GM18511 (cell line): ENCODE measurements around the gene TENM4.
"Not testable (repeated sequence)": the region's sequence is repeated elsewhere in the genome, so short reads cannot be mapped to it uniquely, and the experiment has no call there.

Experiments
- ATAC-seq: cut with Tn5 transposase; IDR thresholded peaks from one replicate; pipeline ENCODE4 v1.9.1; 2021; ENCODE audit warnings: mild to moderate bottlenecking, moderate library complexity; ENCODE audit not compliant: unreplicated experiment

TENM4 gene

GRCh38 chr11:79191716-79192115 lies 249.1 kb downstream of the TENM4 start:
- ATAC-seq, result not testable (repeated sequence)

- ATAC-seq, result not testable (repeated sequence)
Measured at GRCh38 chr11:79190553-79190952, 250.3 kb downstream of the TENM4 start.

DNA sequence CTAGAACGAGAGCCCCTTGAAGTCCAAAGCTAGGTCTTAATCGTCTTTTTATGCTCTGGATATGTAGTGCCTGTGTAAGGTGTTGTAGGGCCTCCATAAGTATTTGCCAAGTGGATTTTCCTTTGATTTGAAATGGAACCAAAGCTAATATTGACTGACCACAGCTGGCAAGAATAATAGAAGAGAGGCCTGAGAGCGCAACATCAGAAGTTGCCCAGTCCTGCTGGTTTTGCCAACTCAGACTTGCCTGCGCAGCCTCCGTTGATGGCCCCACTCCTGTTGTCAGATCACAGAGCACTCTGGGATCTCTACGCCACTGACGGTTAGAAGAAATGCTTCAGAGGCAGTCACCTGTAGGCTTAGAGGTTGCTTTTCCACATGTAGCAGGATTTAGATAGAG lies 251.2 kb downstream of the TENM4 start:
- no peak for ATAC-seq

DNA sequence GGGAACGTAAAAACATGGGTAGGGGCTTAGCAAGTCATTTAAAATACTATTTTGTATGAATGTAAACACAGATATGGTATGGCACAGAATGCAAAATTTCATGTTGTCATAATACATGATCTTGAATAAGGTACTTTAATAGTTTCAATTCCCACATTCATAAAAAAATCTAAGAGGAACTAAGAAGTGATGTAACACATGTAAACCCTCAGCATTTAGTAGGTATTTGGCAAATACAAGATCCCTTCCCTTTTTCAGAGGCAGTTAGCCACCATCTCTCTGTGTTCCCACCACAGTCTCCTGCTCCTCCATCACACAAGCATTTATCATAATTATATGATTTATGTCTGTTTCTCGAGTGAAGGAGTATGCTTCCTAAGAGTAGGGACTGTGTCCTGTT lies 251.8 kb downstream of the TENM4 start:
- ATAC-seq, result no peak

DNA sequence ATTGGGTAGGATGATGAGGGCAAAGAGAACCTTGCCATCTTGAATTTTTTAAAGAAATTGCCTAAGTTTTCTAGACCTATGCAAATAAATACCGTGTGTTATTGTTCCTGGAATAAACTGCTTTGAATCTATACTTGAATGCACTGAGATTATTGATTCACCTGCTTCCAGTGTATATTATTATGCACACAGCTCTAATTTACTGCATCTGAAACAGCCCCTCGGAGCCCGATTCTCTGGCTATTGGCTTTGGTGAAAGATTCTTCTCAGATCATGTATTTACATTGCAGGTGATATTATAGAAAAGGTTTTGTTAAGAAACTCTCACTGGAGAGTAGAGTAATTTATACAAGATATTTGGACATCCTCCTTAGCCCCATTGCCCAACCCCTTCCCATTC lies 254.2 kb downstream of the TENM4 start:
- no peak for ATAC-seq

DNA sequence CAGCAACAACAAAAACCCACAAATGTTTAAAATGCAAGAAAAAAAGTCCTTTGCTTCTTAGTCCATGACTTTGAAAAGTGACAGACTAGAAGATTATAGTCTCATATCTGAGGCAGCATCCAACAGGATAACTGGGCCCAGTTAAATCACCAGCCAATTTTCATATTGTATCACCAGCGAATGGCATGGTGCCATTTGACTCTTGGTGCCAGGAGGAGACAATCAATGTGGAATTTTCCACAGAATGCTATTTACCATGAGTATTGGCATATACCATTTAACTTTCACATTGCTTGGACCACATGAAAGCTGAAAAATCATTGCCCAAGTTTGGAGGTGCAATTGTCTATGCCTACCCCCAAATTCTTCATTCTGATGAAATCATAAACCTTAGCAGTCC lies 255.5 kb downstream of the TENM4 start:
- ATAC-seq, result no peak

DNA sequence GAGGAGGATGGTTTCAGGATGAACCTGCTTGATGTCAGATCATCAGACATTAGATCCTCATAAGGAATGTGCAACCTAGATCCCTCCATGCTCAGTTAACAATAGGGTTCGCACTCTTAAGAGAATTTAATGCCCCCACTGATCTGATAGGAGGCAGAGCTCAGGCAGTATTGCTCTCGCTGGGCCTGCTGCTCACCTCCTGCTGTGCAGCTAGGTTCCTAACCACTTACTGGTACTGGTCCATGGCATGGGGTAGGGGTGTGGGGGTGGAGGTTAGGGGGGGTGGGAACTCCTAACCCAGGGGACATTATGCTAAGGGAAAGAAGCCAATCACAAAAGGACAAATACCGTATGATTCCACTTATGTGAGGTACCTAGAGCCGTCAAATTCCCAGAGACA lies 256.5 kb downstream of the TENM4 start:
- no peak for ATAC-seq

DNA sequence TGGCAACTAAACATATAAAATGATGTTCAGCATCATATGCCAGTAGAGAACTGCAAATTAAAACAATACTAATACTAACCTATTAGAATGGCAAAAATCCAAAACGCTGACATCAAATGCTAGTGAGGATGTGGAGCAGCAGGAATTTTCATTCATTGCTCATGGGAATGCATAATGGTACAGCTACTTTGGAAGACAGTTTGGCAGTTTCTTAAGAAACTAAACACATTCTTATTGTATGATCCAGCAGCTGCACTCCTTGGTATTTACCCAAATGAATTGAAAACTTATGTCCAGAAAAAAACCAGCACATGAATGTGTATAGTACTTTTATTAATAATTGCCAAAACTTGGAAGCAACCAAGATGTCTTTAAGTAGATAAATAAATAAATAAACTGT lies 258.0 kb downstream of the TENM4 start:
- no peak for ATAC-seq

DNA sequence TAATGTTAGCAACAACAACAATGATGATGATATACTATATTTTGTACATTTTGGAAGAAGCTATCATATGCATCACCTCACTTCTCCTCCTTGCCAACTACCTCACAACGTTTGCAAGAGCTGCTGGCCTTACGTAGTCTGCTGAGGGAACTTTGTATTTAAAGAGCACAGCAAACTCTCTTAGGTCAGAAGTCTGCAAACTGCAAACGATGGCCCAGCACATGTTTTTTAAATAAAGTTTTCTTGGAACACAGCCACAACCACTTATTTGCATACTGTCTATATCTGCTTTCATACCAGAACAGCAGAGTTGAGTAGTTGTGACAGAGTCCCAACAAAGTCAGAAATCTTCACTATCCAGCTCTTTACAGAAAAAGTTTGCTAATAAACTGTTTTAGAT lies 261.7 kb downstream of the TENM4 start:
- ATAC-seq, result no peak

DNA sequence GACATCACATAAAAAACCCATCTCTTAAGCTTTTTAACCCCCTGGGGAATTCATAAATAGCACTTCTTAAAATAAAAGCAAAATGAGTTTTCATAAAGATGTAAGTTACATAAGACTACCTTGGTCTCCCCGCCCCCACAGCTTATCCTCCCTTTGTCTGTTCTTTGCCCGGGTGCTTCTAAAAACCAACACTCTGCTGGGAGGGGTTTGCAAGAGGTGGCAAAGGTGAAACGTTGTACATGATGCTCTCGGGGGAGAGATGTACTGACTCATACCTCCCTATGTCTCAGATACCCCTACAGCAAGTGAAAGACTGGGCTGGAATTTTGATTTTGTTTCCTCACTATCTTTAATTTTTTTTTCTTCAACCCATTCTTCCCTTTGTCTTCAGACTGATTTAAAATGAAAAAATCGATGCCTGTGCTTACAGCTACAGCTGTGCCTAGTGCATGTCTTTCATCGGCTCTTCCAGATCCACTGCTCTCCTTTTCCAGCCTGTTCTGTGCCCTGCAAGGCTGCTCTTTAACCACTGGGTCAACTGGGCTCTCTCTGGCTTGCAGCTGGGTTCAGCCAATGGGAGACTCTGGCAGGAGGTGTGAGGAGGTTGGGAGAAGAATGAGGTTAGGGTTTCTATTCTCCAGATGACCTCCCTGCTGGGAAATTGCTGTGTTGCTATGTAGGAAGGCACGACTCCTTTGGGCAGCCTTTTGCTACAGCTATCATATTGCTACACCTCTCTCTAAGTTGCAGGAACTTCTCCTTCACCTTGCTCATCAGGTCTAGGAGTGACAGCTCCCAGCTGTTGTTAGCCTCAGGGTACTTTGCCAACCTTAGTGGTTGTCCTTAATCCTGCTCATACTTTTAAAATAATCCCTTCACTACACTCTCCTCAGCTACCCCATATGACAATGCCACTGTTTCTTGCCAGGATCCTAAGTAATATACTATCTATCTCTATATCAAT lies 266.5 kb downstream of the TENM4 start:
- ATAC-seq, result no peak

DNA sequence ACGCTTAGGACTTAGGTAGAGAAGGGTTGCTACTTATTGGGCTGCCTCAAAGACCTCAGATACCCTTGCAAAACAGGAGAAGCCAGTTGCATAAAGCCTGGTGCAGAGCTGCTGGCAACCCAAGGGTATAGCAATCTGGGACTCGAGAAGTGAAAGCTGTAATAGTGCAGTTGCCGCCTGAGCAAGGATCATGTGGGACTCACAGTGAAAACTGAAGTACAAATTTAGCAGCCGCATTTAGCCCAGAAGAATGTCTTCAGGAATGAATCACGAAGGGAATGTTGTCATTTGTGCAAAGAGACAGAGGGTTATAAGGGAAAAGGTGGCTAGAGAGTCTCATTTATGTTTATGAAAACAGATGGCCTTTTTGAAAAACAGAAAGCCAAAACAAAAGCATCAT lies 267.2 kb downstream of the TENM4 start:
- no peak for ATAC-seq

GRCh38 chr11:79170321-79170720 lies 270.5 kb downstream of the TENM4 start:
- no peak for ATAC-seq

GRCh38 chr11:79168530-79169110 lies 272.2 kb downstream of the TENM4 start:
- ATAC-seq, result no peak

DNA sequence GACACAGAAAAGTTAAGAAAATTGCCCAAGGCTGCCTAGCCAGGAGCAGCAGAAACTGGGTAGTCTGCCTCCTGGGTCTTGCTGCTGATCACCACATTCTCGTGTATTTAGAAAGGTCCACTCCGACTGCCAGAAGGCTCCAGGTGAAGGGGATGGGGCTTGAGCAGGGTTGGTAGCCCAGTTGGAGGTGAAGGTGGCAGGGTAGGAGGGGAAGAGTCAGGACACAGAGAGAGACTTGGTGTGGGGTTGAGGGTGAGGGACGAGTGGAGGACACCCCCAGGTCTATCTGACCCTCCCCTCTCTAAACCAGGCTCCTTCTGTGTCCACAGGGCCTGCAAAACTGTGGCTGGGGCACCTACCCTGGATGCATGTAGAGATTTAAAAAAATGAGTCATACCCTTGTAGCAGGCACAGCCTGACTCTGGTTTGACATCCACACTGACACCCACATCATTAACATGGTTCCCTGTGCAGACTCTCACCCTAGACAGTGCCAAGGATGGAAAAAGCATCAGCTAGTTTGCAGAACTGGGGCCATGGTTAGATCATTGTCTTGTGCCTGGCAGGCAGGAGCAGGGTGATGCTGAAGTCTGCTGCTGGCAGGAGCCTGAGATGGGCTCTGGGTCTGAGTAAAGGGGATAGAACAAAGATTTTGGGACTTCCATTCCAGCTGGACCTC lies 273.2 kb downstream of the TENM4 start:
- ATAC-seq, result no peak

GRCh38 chr11:79165908-79166307 lies 274.9 kb downstream of the TENM4 start:
- no peak for ATAC-seq

DNA sequence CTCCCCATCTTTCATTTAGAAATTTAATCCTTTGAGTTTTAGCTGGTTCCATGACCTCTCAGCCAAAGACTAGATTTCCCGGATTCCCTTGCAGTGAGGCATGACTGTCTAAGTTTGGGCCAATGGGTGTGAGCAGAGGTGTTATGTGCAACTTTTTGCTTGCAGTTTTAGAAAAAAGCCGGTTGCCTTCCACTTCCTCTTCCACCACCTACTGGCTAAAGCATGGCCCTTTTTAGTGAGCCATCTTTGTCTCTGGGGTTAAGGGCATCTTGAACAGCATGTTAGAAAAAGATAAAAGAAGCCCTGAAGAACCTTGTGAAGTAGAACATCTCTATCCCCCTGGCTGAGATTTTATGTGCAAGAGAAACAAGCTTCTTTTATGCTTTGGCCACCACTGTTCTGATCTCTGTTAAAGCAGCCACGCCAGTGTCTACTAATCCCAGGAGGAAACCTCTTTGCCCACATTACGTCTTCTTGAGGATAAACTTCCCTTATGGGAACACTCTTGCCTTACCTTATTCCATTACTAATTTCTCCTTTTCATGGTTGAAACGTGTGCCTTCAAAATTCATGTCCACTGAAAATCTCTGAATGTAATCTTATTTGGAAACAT lies 279.9 kb downstream of the TENM4 start:
- ATAC-seq, result peak; percentile 61

- no peak for ATAC-seq
Measured at GRCh38 chr11:79159657-79160450, 281.0 kb downstream of the TENM4 start.

DNA sequence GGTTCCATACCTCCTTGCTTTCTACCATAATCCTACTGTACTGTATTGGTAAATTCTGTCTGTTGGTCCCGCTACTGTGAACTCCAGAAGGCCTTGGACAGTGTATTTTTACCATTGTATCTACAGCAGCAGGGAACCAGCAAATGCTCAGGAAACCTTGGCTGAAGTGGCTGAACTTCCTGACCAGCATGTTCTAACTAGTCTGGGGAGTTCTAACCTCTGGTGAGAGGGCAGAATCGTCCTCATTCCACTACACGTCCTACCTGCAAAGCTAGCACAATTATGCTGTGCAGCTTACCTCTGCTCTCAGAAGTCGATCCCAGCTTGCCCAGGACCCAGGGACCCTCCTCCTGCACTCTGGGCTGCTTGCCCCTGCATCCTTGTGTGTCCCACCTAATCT lies 283.1 kb downstream of the TENM4 start:
- no peak for ATAC-seq

- no peak for ATAC-seq
Measured at GRCh38 chr11:79156031-79156430, 284.8 kb downstream of the TENM4 start.

DNA sequence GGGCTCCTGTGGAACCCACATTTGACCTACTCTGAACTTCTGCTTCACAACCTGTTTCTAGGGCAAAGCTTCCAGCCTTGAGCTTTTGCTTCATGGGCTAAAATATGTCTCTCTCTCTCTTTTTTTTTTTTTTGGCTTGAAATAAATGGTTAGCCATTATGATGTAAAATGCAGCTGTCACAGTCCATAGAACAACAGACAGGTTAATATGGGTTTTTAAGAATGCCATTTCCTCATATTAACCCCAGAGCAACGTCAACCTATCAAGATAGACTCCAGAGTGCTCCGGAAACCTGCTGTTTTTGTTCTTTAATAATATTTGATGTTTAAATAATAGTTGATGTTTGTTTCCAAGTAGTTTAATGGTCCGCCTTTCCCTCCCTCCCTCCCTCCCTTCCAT lies 285.6 kb downstream of the TENM4 start:
- ATAC-seq, result no peak

DNA sequence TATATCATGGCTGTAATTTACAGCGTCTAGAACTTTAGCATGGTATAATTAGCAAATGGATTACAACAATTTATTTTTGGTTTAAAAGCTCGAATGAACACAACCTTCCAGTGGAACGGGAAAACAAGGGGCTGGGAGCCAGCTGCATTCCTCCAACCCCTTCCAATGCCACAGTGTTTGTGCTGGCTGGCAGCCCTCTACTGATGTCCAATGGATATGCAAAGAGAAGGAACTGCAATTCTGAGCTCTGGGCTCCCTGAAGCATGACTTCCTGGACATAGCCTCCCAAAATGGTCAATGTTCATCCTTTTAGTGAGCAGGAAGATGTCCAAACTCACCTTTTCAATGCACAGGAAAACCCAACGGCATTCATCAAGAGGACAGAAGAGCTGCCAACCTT lies 288.3 kb downstream of the TENM4 start:
- ATAC-seq, result no peak
